Neural cell (in vitro differentiated cells): Measurements from ENCODE around the gene IPO11.

Experiments used
- EP300 ChIP-seq: fragments of 450-650 bp; conservative IDR thresholded peaks from 2 replicates; pipeline ENCODE4 v1.6.1; 2014; ENCODE audit warnings: antibody characterized with exemption, mild to moderate bottlenecking, moderate library complexity; ENCODE audit not compliant: poor library complexity, severe bottlenecking
- MXI1 ChIP-seq: fragments of 450-650 bp; conservative IDR thresholded peaks from 2 replicates; pipeline ENCODE4 v1.6.1; 2014; ENCODE audit warnings: antibody characterized with exemption, mild to moderate bottlenecking; ENCODE audit not compliant: poor library complexity, severe bottlenecking
- POLR2AphosphoS5 ChIP-seq: IDR thresholded peaks from 2 replicates; pipeline ENCODE4 v1.6.1; 2012
- RAD21 ChIP-seq: fragments of 450-650 bp; conservative IDR thresholded peaks from 2 replicates; pipeline ENCODE4 v1.6.1; 2014; ENCODE audit warnings: antibody characterized with exemption, mild to moderate bottlenecking, moderate library complexity
- TAF1 ChIP-seq: IDR thresholded peaks from 2 replicates; pipeline ENCODE4 v1.6.1; 2012; ENCODE audit warnings: low read depth
- TF ChIP-seq, protein P1 (sequence below): fragments of 450-650 bp; IDR thresholded peaks from 2 replicates; pipeline ENCODE4 v1.5.1; 2014; ENCODE audit warnings: antibody characterized with exemption, mild to moderate bottlenecking, moderate library complexity; ENCODE audit not compliant: poor library complexity, severe bottlenecking

DNA sequence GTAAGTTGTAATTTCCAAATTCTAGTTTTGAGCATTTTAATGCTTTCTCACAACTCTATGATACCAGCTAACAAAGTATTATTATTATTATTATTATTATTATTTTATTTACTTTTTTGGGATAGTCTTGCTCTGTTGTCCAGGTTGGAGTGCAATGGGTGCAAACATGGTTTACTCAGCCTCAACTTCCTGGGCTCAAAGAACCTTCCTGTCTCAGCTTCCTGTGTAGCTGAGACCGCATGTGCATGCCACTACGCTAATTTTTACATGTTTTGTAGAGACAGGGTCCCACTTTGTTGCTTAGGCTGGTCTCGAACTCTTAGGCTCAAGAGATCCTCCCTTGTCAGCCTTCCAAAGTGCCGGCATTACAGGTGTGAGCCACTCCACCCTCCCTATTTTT, 193.1 kb downstream of the IPO11 start:
- TF ChIP-seq RAD21, result no peak
- TF ChIP-seq, protein P1, sequence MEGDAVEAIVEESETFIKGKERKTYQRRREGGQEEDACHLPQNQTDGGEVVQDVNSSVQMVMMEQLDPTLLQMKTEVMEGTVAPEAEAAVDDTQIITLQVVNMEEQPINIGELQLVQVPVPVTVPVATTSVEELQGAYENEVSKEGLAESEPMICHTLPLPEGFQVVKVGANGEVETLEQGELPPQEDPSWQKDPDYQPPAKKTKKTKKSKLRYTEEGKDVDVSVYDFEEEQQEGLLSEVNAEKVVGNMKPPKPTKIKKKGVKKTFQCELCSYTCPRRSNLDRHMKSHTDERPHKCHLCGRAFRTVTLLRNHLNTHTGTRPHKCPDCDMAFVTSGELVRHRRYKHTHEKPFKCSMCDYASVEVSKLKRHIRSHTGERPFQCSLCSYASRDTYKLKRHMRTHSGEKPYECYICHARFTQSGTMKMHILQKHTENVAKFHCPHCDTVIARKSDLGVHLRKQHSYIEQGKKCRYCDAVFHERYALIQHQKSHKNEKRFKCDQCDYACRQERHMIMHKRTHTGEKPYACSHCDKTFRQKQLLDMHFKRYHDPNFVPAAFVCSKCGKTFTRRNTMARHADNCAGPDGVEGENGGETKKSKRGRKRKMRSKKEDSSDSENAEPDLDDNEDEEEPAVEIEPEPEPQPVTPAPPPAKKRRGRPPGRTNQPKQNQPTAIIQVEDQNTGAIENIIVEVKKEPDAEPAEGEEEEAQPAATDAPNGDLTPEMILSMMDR, result no peak
- no peak for TF ChIP-seq POLR2AphosphoS5
- TF ChIP-seq MXI1, result no peak
- no peak for TF ChIP-seq EP300
- no peak for TF ChIP-seq TAF1
